ENCODE measurements around the gene NT5DC2. TPM values are rescaled to one million over a fixed set of nuclear protein-coding genes. Genes with fewer than 3 reads are reported as not detected.

The NT5DC2 gene
- total RNA-seq, 1 experiment from 2014 or later, result 229 TPM

GRCh38 chr3:52507359-52507758 is 26.3 kb downstream of the NT5DC2 start:
- peaks cover 13% of the 10 kb centered on the region; the same call in 1 of the 2 replicates for H3K4me1 ChIP-seq (ENCODE audit: insufficient read depth, low read length)
- no peak overlapping the region for H2AFZ ChIP-seq (ENCODE audit: low read length)
- H3K79me2 ChIP-seq (ENCODE audit: low read length), result no peaks in the 10 kb centered on the region
- DNase-seq (peak; percentile 81), ATAC-seq (peak; percentile 93)
- ChIA-PET POLR2A (ENCODE audit: unreplicated experiment) (no interaction called here), CTCF (no interaction called here)
- H3K9me2 ChIP-seq (replicated peaks; ENCODE audit: low read length), result no peaks in the 10 kb centered on the region
- no peaks in the 10 kb centered on the region for H3K36me3 ChIP-seq (ENCODE audit: low read depth, low read length)
- intact Hi-C loops (cut with micrococcal nuclease), result no loop called here
- no peak overlapping the region for H3K9ac ChIP-seq (ENCODE audit: low read length)
- H3F3A ChIP-seq (ENCODE audit: low read length, unreplicated experiment), result no peaks in the 10 kb centered on the region
- no TSS peak for BruUV-seq (replicated peaks)
- H4K20me1 ChIP-seq (ENCODE audit: low read length), result no peaks in the 10 kb centered on the region
- H3K27me3 ChIP-seq (ENCODE audit: low read length), result no peaks in the 10 kb centered on the region
- no peak overlapping the region for H3K4me3 ChIP-seq (ENCODE audit: low read length)
- H3K4me2 ChIP-seq (ENCODE audit: low read length), result no peak overlapping the region
- no peak overlapping the region for H3K27ac ChIP-seq (ENCODE audit: low read length)
- no peaks in the 10 kb centered on the region for H3K9me3 ChIP-seq (ENCODE audit: low read length)
- TF ChIP-seq CTCF (conservative IDR thresholded peaks at IDR 0.05; ENCODE audit: low read depth, low read length) (no peak), EZH2 (IDR thresholded peaks at IDR 0.05; ENCODE audit: low read length, unreplicated experiment) (no peak), EZH2phosphoT487 (IDR thresholded peaks at IDR 0.05; ENCODE audit: borderline replicate concordance, low read length) (no peak)

GRCh38 chr3:52506266-52506966 is 27.2 kb downstream of the NT5DC2 start:
- ATAC-seq (no peak), DNase-seq (no peak)
- ChIA-PET POLR2A (ENCODE audit: unreplicated experiment) (interaction anchor here (0.6 kb wide), 1 partner anchor 20 kb away, joined by 3 read pairs; no protein-coding TSS in a partner anchor), CTCF (no interaction called here)
- Histone ChIP-seq H2AFZ (ENCODE audit: low read length) (no peak overlapping the region), H3F3A (ENCODE audit: low read length, unreplicated experiment) (no peaks in the 10 kb centered on the region), H3K27me3 (ENCODE audit: low read length) (no peaks in the 10 kb centered on the region), H3K4me1 (ENCODE audit: insufficient read depth, low read length) (peaks cover 13% of the 10 kb centered on the region; the same call in 1 of the 2 replicates), H3K36me3 (ENCODE audit: low read depth, low read length) (no peaks in the 10 kb centered on the region), H4K20me1 (ENCODE audit: low read length) (no peaks in the 10 kb centered on the region), H3K4me3 (ENCODE audit: low read length) (no peak overlapping the region), H3K9ac (ENCODE audit: low read length) (no peak overlapping the region), H3K27ac (ENCODE audit: low read length) (no peak overlapping the region), H3K9me2 (replicated peaks; ENCODE audit: low read length) (no peaks in the 10 kb centered on the region), H3K9me3 (ENCODE audit: low read length) (no peaks in the 10 kb centered on the region), H3K4me2 (ENCODE audit: low read length) (no peak overlapping the region), H3K79me2 (ENCODE audit: low read length) (no peaks in the 10 kb centered on the region)
- intact Hi-C loops (cut with micrococcal nuclease), result no loop called here
- TF ChIP-seq CTCF (conservative IDR thresholded peaks at IDR 0.05; ENCODE audit: low read depth, low read length), result no peak
- TF ChIP-seq EZH2phosphoT487 (IDR thresholded peaks at IDR 0.05; ENCODE audit: borderline replicate concordance, low read length), result no peak
- TF ChIP-seq EZH2 (IDR thresholded peaks at IDR 0.05; ENCODE audit: low read length, unreplicated experiment), result no peak
- BruUV-seq (replicated peaks), result no TSS peak

- ATAC-seq (no peak), DNase-seq (no peak)
- H3K79me2 ChIP-seq (ENCODE audit: low read length), result no peaks in the 10 kb centered on the region
- no peaks in the 10 kb centered on the region for H3F3A ChIP-seq (ENCODE audit: low read length, unreplicated experiment)
- H2AFZ ChIP-seq (ENCODE audit: low read length), result no peak overlapping the region
- no peaks in the 10 kb centered on the region for H3K27me3 ChIP-seq (ENCODE audit: low read length)
- intact Hi-C loops (cut with micrococcal nuclease), result no loop called here
- H3K9me3 ChIP-seq (ENCODE audit: low read length), result no peaks in the 10 kb centered on the region
- no peaks in the 10 kb centered on the region for H3K36me3 ChIP-seq (ENCODE audit: low read depth, low read length)
- H3K4me3 ChIP-seq (ENCODE audit: low read length), result no peak overlapping the region
- peaks cover 13% of the 10 kb centered on the region; the same call in 1 of the 2 replicates for H3K4me1 ChIP-seq (ENCODE audit: insufficient read depth, low read length)
- no peak overlapping the region for H3K4me2 ChIP-seq (ENCODE audit: low read length)
- POLR2A ChIA-PET (ENCODE audit: unreplicated experiment), result no interaction called here
- H3K27ac ChIP-seq (ENCODE audit: low read length), result no peak overlapping the region
- TF ChIP-seq EZH2phosphoT487 (IDR thresholded peaks at IDR 0.05; ENCODE audit: borderline replicate concordance, low read length) (no peak), EZH2 (IDR thresholded peaks at IDR 0.05; ENCODE audit: low read length, unreplicated experiment) (no peak), CTCF (conservative IDR thresholded peaks at IDR 0.05; ENCODE audit: low read depth, low read length) (no peak)
- BruUV-seq (replicated peaks), result no TSS peak
- CTCF ChIA-PET, result no interaction called here
- H4K20me1 ChIP-seq (ENCODE audit: low read length), result no peaks in the 10 kb centered on the region
- no peak overlapping the region for H3K9ac ChIP-seq (ENCODE audit: low read length)
- no peaks in the 10 kb centered on the region for H3K9me2 ChIP-seq (replicated peaks; ENCODE audit: low read length)
These were observed 28.7 kb downstream of the NT5DC2 start for GRCh38 chr3:52504977-52505376.

Data from PC-3 (cell line).